LHCN-M2 (cell line): Measurements from ENCODE around the gene SELPLG. TPM values are rescaled to one million over a fixed set of nuclear protein-coding genes. Genes with fewer than 3 reads are reported as not detected.
"Not testable (repeated sequence)": the region's sequence is repeated elsewhere in the genome, so short reads cannot be mapped to it uniquely, and the experiment has no call there.

Experiments
- DNase-seq: peaks from one replicate; pipeline ENCODE4 v3.0.0-alpha.2; 2012; ENCODE audit warnings: low read depth
- total RNA-seq: library from RNA; depleted of rRNA; stranded (reverse); fragments of >200 nt; gene quantifications from 2 replicates; pipeline ENCODE4 v1.2.3, GENCODE V29; 2014; rRNA removed

SELPLG gene
- total RNA-seq, 1 experiment from 2014 or later = 2.1 TPM

GRCh38 chr12:108575199-108575912 lies 58.3 kb downstream of the SELPLG start:
- no peak for DNase-seq

- not testable (repeated sequence) for DNase-seq
Measured at GRCh38 chr12:108574276-108574675, 59.4 kb downstream of the SELPLG start.

GRCh38 chr12:108573317-108573716 lies 60.4 kb downstream of the SELPLG start:
- no peak for DNase-seq

- no peak for DNase-seq
Measured at GRCh38 chr12:108572166-108572790, 61.4 kb downstream of the SELPLG start.

Other genes with a start within 250 kb of the SELPLG start
- 7.0 and 7.9 TPM in 2 replicates for gene FICD, start 118.6 kb downstream of the SELPLG start, total RNA-seq
- 52.6 and 57.4 TPM in 2 replicates for gene SART3, start 72.7 kb downstream of the SELPLG start, total RNA-seq
- 122 and 132 TPM in 2 replicates for gene ISCU, start 71.3 kb downstream of the SELPLG start, total RNA-seq
- gene TMEM119, start 35.8 kb downstream of the SELPLG start, total RNA-seq = 0.80 and 1.9 TPM in 2 replicates
- 167 and 172 TPM in 2 replicates for gene CORO1C, start 97.6 kb upstream of the SELPLG start, total RNA-seq
- 13.9 and 29.4 TPM in 2 replicates for gene SSH1, start 223.7 kb upstream of the SELPLG start, total RNA-seq
- not detected in 2 replicates for gene DAO, start 246.2 kb upstream of the SELPLG start, total RNA-seq